GM21381 (cell line): ENCODE data around the gene DERL2.

Experiments
- ATAC-seq: cut with Tn5 transposase; IDR thresholded peaks from one replicate; pipeline ENCODE4 v1.9.1; 2021; ENCODE audit warnings: mild to moderate bottlenecking, moderate library complexity; ENCODE audit not compliant: unreplicated experiment

DERL2 gene

GRCh38 chr17:5485270-5486205 lies at the start of gene DERL2:
TSS of gene DERL2 (minus strand) at chr17:5486178. CDS start at chr17:5486161, 17 bp downstream.
- ATAC-seq = peak; percentile 17

DNA sequence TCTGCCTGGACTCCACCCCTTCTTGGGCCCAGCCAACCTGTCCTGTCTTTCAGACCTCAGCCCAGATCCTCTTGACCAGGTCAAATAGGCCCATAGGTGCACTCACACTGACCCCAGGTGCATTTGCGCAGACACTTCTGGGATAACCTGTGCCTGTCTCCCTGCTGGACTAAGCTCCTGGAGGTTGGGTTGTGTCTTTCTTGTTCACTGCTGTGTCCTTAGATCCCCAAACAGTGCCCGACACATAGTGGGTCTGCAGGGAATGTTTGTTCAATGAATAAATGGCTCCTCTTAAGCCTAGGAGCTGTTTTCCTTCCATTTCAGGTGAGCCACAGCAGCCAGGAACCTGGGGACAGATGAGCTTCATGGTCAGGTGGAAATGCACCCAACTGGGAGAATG lies 49.5 kb upstream of the DERL2 start:
- no peak for ATAC-seq

DNA sequence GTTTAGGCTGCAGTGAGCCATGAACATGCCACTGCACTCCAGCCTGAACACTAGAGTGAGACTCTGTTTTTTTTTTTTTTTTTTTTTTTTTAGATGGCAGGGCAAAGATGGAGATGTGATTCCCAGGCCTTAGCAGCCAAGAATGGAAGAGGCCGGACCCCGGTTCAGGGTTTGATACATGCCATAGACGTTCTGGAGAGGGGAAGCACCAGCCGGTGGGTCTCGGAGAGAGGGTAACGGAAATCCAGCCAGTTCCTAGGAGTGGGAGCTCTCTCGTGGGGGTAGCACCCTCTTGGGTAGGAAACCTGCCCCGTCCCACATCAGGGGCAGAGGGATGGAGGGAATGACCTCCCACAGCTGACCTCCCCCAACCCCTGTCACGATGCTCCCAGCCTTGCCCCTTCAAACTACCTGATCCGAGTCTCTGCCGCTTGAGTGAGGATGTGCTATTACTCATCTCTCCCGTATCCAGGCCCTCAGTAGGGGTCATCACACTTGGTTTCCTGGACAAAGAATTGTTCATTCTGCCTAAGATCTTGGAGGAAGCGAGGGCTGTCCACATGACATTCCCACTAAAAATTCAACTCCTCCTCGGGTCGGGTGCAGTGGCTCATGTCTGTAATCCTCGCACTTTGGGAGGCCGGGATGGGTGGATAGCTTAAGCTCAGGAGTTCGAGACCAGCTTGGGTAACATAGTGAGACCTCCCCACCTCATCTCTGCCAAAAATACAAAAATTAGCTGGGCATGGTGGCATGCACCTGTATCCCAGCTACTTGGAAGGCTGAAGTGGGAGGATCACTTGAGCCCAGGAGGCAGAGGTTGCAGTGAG lies 47.7 kb upstream of the DERL2 start:
- no peak for ATAC-seq

GRCh38 chr17:5532581-5532980 lies 46.6 kb upstream of the DERL2 start:
- ATAC-seq = no peak

DNA sequence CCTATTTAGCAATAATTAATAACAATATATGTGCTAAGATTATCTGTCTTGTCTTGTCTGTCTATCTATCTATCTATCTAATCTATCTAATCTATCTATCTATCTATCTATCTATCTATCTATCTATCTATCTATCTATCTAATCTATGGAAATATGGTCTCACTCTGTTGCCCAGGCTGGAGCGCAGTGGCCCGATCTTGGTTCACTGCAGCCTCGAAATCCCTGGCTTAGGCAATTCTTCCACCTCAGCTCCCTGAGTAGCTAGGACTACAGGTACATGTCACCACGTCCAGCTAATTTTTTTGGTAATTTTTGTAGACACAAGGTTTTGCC lies 45.1 kb upstream of the DERL2 start:
- no peak for ATAC-seq

DNA sequence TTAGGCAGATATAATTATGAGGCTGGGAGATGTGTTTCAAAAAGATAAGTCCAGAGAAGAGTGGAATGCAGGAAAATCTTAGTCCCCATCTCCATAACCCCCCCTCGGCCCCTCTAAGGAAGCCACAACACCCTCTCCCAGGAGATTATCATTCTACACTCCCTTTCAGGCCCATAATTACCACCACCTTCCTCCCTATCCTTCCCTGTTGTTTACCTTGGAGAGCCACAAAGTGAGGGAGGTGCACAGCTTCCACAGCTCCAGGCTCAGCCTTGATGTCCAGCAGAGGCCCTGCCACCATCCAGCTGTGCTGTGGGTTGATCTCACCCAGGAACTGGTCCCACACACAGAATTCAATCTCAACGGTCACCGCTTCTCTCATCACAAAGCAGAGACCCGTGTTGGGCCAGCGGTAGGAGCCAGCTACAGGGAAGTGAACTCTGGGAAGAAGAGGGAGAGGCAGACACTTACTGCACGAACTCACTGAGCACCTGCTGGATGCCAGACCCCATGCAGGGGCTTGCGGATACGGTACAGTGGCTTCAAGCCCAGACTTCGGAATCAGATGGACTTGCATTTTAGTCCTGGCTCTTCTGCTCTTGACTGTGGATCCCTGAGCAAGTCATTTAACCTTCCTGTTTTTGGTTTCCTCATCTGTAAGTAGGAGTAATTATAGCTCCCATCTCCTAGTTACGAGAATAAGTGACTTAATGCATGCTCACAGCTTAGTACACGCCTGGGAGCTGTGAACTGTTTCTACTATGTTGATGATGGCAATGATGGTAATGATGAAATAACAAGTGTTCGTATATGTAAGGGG lies 44.5 kb upstream of the DERL2 start:
- no peak for ATAC-seq

- ATAC-seq = no peak
Observed at GRCh38 chr17:5527601-5528250, 41.7 kb upstream of the DERL2 start.

DNA sequence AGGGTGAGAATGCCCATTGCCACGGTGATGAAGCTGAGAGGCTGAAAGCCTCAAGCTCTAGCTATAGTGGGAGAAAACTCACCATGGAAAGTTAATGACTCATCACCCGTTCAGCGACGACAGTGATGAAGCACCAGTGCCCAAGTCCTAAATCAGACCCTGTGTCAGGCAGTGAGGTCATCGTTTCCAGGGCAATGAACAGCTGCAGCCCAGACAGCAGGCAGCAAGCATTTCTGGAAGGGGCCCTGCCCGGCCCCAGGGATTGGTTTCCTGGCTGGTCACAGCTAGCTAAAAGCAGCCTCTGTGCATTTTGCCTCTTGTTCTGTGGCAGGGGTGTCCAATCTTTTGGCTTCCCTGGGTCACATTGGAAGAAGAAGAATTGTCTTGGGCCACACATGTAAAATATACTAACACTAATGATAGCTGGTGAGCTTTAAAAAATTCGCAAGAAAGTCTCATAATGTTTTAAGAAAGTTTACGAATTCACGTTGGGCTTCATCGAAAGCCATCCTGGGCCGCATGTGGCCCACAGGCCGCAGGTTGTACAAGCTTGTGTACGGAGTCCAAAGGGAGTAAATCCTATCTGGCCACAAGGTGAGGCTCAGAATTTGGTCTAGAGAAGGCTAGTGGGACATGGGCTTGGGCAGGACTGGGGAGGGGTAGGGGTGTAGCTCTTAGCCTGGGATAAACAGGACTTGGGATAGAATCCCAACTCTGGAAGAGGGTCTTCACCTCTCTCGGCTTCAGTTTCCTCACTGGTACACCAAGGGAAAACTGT lies 41.0 kb upstream of the DERL2 start:
- no peak for ATAC-seq

DNA sequence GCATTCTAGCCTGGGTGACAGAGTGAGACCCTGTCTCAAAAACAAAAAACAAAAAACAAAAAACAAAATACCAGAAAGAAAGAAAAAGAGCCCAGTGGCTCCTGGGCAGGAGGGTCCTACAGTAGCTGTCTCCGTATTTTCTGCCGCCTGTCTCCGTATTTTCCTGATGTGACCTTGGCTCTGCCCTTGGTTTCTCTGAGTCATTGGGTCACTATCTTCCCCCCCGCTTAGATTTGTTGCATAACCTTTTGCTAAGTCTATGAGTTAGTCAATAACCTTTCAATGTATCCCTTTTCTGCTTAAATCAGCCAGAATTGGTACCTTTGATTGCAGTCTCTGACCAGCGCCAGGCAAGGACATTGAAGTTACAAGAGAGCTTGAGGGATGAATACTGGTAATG lies 37.3 kb upstream of the DERL2 start:
- no peak for ATAC-seq

GRCh38 chr17:5522476-5522875 lies 36.5 kb upstream of the DERL2 start:
- no peak for ATAC-seq

GRCh38 chr17:5516060-5516792 lies 30.2 kb upstream of the DERL2 start:
- ATAC-seq = no peak

DNA sequence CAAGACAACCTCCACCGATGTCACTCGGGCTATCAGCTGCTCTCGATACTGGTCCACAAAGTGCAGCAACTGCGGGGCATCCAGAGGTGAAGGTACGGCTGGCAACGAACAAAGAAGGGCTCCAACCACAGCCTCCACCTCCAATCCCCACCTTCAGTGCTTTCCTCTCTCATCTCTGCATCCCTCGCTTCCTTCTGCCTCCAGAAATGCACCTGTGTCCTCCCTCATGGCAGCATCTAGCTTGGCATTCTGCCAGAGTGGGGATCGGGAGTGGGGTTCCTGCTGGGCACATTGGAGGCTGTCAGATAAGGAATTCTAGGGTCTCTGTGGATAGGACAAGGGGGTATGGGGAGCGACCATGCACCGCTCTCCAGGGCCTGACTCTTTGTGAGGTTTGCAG lies 29.0 kb upstream of the DERL2 start:
- no peak for ATAC-seq

DNA sequence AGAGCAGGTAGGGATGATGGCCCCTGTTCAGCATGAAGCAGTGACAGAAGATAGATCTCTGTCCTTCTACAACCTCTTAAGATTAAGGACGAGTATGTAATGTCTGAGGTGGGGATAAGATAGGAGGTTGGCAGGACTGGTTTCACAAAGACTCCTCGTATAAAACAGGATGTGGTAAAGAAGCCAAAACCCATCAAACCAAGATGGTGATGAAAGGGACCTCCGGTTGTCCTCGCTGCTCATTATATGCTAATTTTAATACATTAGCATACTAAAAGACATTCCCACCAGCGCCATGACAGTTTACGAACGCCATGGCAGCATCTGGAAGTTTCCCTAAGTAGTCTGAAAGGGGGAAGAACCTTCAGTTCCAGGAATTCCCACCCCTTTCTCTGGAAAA lies 27.6 kb upstream of the DERL2 start:
- no peak for ATAC-seq

GRCh38 chr17:5511401-5512225 lies 25.6 kb upstream of the DERL2 start:
- ATAC-seq = no peak

DNA sequence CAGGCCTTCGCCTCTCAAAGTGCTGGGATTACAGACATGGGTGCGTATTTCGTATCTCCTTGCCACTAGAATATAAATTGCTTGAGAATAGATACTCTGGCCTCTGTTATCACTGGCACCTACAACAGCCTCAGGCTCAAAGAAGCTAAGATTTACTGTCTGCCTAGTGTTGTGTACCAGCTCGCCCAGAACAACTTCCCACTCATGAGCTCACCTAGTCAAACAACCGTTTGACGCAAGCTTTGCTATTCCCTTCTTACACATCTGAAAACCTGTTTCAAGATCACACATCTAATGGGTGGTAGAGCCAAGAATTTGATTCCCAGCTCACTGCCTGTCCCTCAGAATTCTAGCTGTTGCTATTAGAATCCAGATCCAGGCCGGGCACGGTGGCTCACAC lies 24.8 kb upstream of the DERL2 start:
- no peak for ATAC-seq

DNA sequence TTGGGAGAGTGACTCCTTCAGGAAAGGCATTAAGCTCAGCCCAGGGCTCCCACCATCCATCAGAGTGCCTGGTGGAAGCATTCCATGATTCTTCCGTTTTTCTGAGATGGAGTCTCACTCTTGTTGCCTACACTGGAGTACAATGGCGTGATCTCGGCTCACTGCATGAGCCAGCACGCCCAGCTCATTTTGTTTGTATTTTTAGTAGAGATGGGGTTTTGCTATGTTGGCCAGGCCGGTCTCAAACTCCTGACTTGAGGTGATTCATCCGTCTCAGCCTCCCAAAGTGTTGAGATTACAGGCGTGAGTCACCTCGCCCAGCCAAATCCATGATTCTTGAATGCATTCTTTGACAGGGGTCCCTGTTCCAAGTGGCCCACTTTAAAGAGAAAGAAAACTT lies 23.5 kb upstream of the DERL2 start:
- no peak for ATAC-seq

- no peak for ATAC-seq
Observed at GRCh38 chr17:5508810-5509209, 22.8 kb upstream of the DERL2 start.

DNA sequence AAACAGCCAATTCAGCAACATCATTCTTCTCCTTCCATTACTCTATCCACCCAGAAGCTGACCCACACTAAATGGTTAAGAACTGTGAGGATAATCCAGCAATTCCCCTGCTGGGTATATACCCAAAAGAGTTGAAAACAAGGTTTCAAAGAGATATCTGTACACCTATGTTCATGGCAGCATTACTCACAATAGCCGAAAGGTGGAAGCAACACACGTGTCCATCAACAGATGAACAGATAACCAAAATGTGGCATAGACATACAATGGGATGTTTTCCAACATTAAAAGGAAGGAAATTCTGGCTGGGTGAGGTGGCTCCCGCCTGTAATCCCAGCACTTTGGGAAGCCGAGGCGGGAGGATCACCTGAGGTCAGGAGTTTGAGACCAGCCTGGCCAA lies 20.3 kb upstream of the DERL2 start:
- ATAC-seq = no peak
